H1 (cell line): Measurements from ENCODE around the gene HMOX2. TPM values are rescaled to one million over a fixed set of nuclear protein-coding genes. Genes with fewer than 3 reads are reported as not detected.

ENCODE experiments used
- POLR2A ChIP-seq, 2 experiments: IDR thresholded peaks; 1 replicate in 1 of 2; 2 replicates in 1 of 2; pipeline ENCODE4 v1.6.1; 2011; ENCODE audit warnings: low read depth in 2 of 2, low read length in 2 of 2, mild to moderate bottlenecking in 2 of 2; ENCODE audit errors: control extremely low read depth in 1 of 2
- polyA plus RNA-seq, 7 experiments: library from polyadenylated mRNA; depleted of rRNA in 3 of 7; stranded (reverse) in 5 of 7; unstranded in 2 of 7; fragments of >200 nt in 5 of 7; fragments of 200-250 nt in 2 of 7; gene quantifications; 1 replicate in 5 of 7; 2 replicates in 1 of 7; 4 replicates in 1 of 7; pipeline versions ENCODE4 v1.2.1 to v1.2.3, GENCODE V29; 2011 to 2013; ENCODE audit warnings: missing spikeins in 2 of 7, mixed read lengths in 2 of 7
- total RNA-seq: library from RNA; stranded (reverse); fragmentation: NEBNext Ultra II Directional; extraction: Animal tissue kit (Norgen Biotek cat#: 25700); gene quantifications from 2 replicates; pipeline ENCODE4 v1.2.1, GENCODE V29; 2021

The HMOX2 gene
- total and polyA plus RNA-seq, 2 of the 8 experiments (the other 6 are each of a cell fraction or from before 2014, with no cell fraction given) = 36.5 to 48.4 TPM

GRCh38 chr16:4538350-4539235, 62.4 kb downstream of the HMOX2 start, which contains the start of gene CDIP1 (continued):
- TF ChIP-seq POLR2A (IDR thresholded peaks at IDR 0.05; ENCODE audit: control extremely low read depth in 1 of 2, low read depth in 2 of 2, low read length in 2 of 2) = peak in 1 of 2 experiments; percentile 86; a peak in 2 of 3 replicates
